Fibroblast of mammary gland (primary cell): ENCODE data around the gene CDYL.

Source experiments
- DNase-seq: peaks from one replicate; pipeline ENCODE4 v3.0.0-alpha.2; 2010; ENCODE audit warnings: low read depth
- H3K4me3 ChIP-seq: 2 replicates; pipeline ENCODE4 v1.5.1; 2011; ENCODE audit warnings: low read depth, mild to moderate bottlenecking, low read length, moderate library complexity; ENCODE audit not compliant: control insufficient read depth
- CTCF ChIP-seq: conservative IDR thresholded peaks from 2 replicates; pipeline ENCODE4 v1.5.1; 2011; ENCODE audit warnings: low read depth, low read length, inconsistent platforms; ENCODE audit not compliant: control insufficient read depth, insufficient read depth

CDYL gene

DNA sequence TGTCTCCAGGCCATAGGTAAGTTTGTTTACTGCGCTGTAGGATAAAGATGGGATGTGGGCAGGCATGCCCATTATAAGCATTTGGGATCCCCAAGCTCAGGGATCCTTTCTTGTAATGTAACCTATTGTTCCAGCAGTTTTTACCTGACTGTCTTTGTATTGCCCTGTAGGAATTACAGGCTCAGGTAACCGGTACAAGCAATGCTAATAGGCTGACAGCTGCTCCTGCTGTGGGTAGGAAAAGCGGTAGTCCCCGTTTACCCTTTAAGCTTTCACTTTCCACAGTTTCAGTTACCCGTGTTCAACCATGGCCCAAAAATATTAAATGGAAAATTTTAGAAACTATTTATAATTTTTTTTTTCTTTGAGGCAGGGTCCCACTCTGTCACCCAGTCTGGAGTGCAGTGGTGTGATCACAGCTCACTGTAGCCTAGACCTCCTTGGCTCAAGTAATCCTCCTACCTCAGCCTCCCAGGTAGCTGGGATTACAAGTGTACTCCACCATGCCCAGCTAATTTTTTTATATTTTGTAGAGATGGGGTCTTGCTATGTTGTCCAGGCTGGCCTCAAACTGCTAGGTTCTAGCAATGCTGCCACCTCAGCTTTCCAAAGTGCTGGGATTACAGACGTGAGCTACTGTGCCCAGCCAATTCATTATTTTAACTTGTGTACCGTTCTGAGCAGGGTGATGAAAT lies 108.6 kb downstream of the CDYL start:
- DNase-seq = no peak
- no peak overlapping the region for H3K4me3 ChIP-seq
- TF ChIP-seq CTCF = no peak

GRCh38 chr6:4885341-4885933 lies 109.2 kb downstream of the CDYL start:
- DNase-seq = no peak
- no peak overlapping the region for H3K4me3 ChIP-seq
- no peak for TF ChIP-seq CTCF

GRCh38 chr6:4888841-4889240 lies 112.6 kb downstream of the CDYL start:
- TF ChIP-seq CTCF = no peak
- H3K4me3 ChIP-seq = no peak overlapping the region
- DNase-seq = no peak

DNA sequence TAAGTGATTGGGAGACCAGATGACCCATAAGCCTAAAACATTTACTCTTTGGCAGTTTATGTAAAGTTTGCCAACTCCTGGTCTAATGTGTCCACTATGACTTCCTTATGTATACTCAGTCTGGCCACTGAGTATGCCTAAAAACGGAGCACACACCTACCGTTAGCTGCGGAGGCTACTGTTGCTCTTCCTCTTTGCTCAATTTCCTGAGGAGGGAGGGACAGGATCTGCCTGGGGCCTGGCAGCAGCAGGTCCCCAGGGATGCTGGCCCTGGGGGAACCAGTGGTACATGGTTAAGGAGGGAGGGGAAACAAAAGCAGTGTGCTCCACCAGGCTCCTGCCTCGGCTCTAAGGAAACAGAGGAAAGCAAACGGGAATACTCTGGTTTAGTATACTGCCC lies 113.5 kb downstream of the CDYL start:
- no peak overlapping the region for H3K4me3 ChIP-seq
- DNase-seq = no peak
- TF ChIP-seq CTCF = no peak

DNA sequence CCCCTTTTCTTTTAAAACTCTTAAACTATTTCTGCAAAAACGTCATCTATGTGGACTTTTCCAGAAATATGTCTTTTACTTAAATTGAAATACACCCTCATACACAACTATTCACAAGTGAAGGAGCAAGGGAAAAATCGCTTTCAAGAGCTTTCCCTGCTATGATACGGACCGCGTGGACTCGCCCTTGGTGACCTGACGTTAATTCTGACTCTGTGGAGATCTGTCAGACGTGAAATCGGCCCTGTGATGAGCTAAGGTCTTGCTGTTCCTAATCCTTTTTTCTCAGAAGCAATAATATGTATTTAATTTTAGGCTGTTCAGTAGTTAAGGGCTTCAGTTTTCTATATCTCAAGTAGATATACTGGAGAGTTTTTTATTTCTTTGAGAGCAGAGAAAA lies 114.0 kb downstream of the CDYL start:
- H3K4me3 ChIP-seq = no peak overlapping the region
- TF ChIP-seq CTCF = no peak
- no peak for DNase-seq

- no peak overlapping the region for H3K4me3 ChIP-seq
- TF ChIP-seq CTCF = no peak
- DNase-seq = no peak
Measured at GRCh38 chr6:4890627-4891026, 114.4 kb downstream of the CDYL start.
